Breast epithelium (tissue), 3 donors: Measurements from ENCODE around the gene HMGN2.

ENCODE experiments used
- POLR2A ChIP-seq: fragments of 450-650 bp; IDR thresholded peaks from one replicate; pipeline ENCODE4 v1.6.1; 2016; ENCODE audit warnings: antibody characterized with exemption, mild to moderate bottlenecking, moderate library complexity
- POLR2AphosphoS5 ChIP-seq, 3 donors: sonication (generic); formaldehyde crosslinking; IDR thresholded peaks; one replicate each; pipeline ENCODE4 v1.6.1; 2017; ENCODE audit warnings: antibody characterized with exemption in 3 of 3
- TF ChIP-seq, protein P1 (sequence below), 3 donors: fragments of 450-650 bp; IDR thresholded peaks; one replicate each; pipeline ENCODE4 v1.5.1; 2016 to 2017; ENCODE audit warnings: antibody characterized with exemption in 3 of 3, mild to moderate bottlenecking in 3 of 3, moderate library complexity in 3 of 3

GRCh38 chr1:26471498-26472319, 531 bp upstream of the HMGN2 start:
- peak in 1 of 3 donors; percentile 30 for TF ChIP-seq POLR2AphosphoS5 (IDR thresholded peaks at IDR 0.05)
- TF ChIP-seq, protein P1, sequence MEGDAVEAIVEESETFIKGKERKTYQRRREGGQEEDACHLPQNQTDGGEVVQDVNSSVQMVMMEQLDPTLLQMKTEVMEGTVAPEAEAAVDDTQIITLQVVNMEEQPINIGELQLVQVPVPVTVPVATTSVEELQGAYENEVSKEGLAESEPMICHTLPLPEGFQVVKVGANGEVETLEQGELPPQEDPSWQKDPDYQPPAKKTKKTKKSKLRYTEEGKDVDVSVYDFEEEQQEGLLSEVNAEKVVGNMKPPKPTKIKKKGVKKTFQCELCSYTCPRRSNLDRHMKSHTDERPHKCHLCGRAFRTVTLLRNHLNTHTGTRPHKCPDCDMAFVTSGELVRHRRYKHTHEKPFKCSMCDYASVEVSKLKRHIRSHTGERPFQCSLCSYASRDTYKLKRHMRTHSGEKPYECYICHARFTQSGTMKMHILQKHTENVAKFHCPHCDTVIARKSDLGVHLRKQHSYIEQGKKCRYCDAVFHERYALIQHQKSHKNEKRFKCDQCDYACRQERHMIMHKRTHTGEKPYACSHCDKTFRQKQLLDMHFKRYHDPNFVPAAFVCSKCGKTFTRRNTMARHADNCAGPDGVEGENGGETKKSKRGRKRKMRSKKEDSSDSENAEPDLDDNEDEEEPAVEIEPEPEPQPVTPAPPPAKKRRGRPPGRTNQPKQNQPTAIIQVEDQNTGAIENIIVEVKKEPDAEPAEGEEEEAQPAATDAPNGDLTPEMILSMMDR (IDR thresholded peaks at IDR 0.05), result peak in 1 of 3 donors; percentile 8
- TF ChIP-seq POLR2A, result no peak
